ENCODE measurements around the gene C2orf69. TPM values are rescaled to one million over a fixed set of nuclear protein-coding genes. Genes with fewer than 3 reads are reported as not detected.

Gene C2orf69
- total RNA-seq, 1 donor = 20.3 TPM

GRCh38 chr2:199975273-199975895 is 64.3 kb downstream of the C2orf69 start:
- H3K4me3 ChIP-seq (ENCODE audit: insufficient read depth, low read length) = no peak overlapping the region
- H3K27ac ChIP-seq (ENCODE audit: low read depth, low read length) = no peak overlapping the region
- H3K36me3 ChIP-seq (ENCODE audit: insufficient read depth, low read length) = peaks cover 4% of the 10 kb centered on the region
- no peaks in the 10 kb centered on the region for H3K79me2 ChIP-seq (ENCODE audit: insufficient read depth, low read length)
- H3K9me3 ChIP-seq (ENCODE audit: low read depth, low read length) = no peaks in the 10 kb centered on the region
- H4K20me1 ChIP-seq (ENCODE audit: insufficient read depth, low read length) = no peaks in the 10 kb centered on the region
- no peak for DNase-seq (ENCODE audit: insufficient read length, low spot score, missing footprints)
- no peaks in the 10 kb centered on the region for H3K27me3 ChIP-seq (ENCODE audit: insufficient read depth, low read length)
- H3K4me2 ChIP-seq (ENCODE audit: insufficient read depth, low read length) = no peak overlapping the region
- H2AFZ ChIP-seq (ENCODE audit: low read length) = no peak overlapping the region
- H3K4me1 ChIP-seq (ENCODE audit: insufficient read depth, low read length) = peaks cover 31% of the 10 kb centered on the region
- no peak for TF ChIP-seq CTCF (IDR thresholded peaks at IDR 0.05; ENCODE audit: extremely low read depth, low read depth, low read length)

Small RNA genes within 50 kb of the gene (small RNA-seq; reads per million reads assigned to genes)
- not detected for gene AC108032.1
- gene RN7SL717P = not detected

Other genes starting within 250 kb of the C2orf69 start
- gene FTCDNL1, start 60.1 kb upstream of the C2orf69 start, total RNA-seq = 4.7 and 5.0 TPM in 2 replicates
- 7.6 and 8.3 TPM in 2 replicates for gene TYW5, start 44.2 kb downstream of the C2orf69 start, total RNA-seq
- 26.8 and 33.3 TPM in 2 replicates for gene MAIP1, start 44.3 kb downstream of the C2orf69 start, total RNA-seq